Neuronal stem cell (in vitro differentiated cells): ENCODE measurements around the gene PSG3.
"Not testable (repeated sequence)": the region's sequence is repeated elsewhere in the genome, so short reads cannot be mapped to it uniquely, and the experiment has no call there.

Source experiments
- DNase-seq: peaks from one replicate; pipeline ENCODE4 v3.0.0-alpha.2; 2013; ENCODE audit warnings: low spot score
- H2AFZ ChIP-seq: one replicate; pipeline ENCODE4 v1.6.1; 2013; ENCODE audit warnings: mild to moderate bottlenecking, low read length, inconsistent platforms
- H2AK5ac ChIP-seq: 2 replicates; pipeline ENCODE4 v1.6.1; 2013; ENCODE audit warnings: low read depth, mild to moderate bottlenecking, inconsistent platforms, low read length, moderate library complexity, mixed read lengths
- H2BK120ac ChIP-seq: 2 replicates; pipeline ENCODE4 v1.6.1; 2013; ENCODE audit warnings: low read depth, mild to moderate bottlenecking, inconsistent platforms, low read length, moderate library complexity, mixed read lengths
- H2BK12ac ChIP-seq: one replicate; pipeline ENCODE4 v1.6.1; 2013; ENCODE audit warnings: low read length, inconsistent platforms
- H2BK15ac ChIP-seq: 2 replicates; pipeline ENCODE4 v1.6.1; 2013; ENCODE audit warnings: mild to moderate bottlenecking, low read length, inconsistent platforms, mixed read lengths
- H2BK5ac ChIP-seq: one replicate; pipeline ENCODE4 v1.6.1; 2013; ENCODE audit warnings: inconsistent platforms, mild to moderate bottlenecking, low read length, moderate library complexity
- H3K14ac ChIP-seq: one replicate; pipeline ENCODE4 v1.6.1; 2013; ENCODE audit warnings: low read length, inconsistent platforms
- H3K18ac ChIP-seq: 2 replicates; pipeline ENCODE4 v1.6.1; 2013; ENCODE audit warnings: low read length, inconsistent platforms
- H3K23ac ChIP-seq: 2 replicates; pipeline ENCODE4 v1.6.1; 2013; ENCODE audit warnings: low read depth, mild to moderate bottlenecking, mixed read lengths, low read length, inconsistent platforms; ENCODE audit not compliant: poor library complexity
- H3K27ac ChIP-seq: replicated peaks from 3 replicates; pipeline ENCODE4 v1.5.1; 2013; ENCODE audit warnings: low read length, inconsistent platforms
- H3K27me3 ChIP-seq, 3 experiments: 2 replicates each; pipeline ENCODE4 v1.6.1; 2013; ENCODE audit warnings: low read length in 3 of 3, mild to moderate bottlenecking in 2 of 3, inconsistent platforms in 1 of 3, low read depth in 1 of 3, mixed read lengths in 1 of 3, moderate library complexity in 1 of 3; ENCODE audit not compliant: control insufficient read depth in 3 of 3, insufficient read depth in 3 of 3
- H3K36me3 ChIP-seq, 2 donors: replicated peaks in 1 of 2; 2 replicates each; pipeline ENCODE4 v1.6.1; 2013; ENCODE audit warnings: low read length in 2 of 2; ENCODE audit not compliant: control insufficient read depth in 2 of 2, insufficient read depth in 2 of 2
- H3K4ac ChIP-seq: 2 replicates; pipeline ENCODE4 v1.6.1; 2013; ENCODE audit warnings: inconsistent platforms, mild to moderate bottlenecking, low read length, moderate library complexity
- H3K4me1 ChIP-seq, 2 donors: 1 replicate in 1 of 2; 2 replicates in 1 of 2; pipeline ENCODE4 v1.6.1; 2013; ENCODE audit warnings: low read length in 2 of 2, low read depth in 1 of 2; ENCODE audit not compliant: control insufficient read depth in 2 of 2, insufficient read depth in 1 of 2
- H3K4me2 ChIP-seq: one replicate; pipeline ENCODE4 v1.6.1; 2013; ENCODE audit warnings: mild to moderate bottlenecking, low read length, inconsistent platforms; ENCODE audit not compliant: insufficient read depth, poor library complexity, severe bottlenecking
- H3K4me3 ChIP-seq, 2 donors: 2 replicates each; pipeline ENCODE4 v1.5.1; 2013; ENCODE audit warnings: low read length in 2 of 2, mild to moderate bottlenecking in 2 of 2, inconsistent platforms in 1 of 2, moderate library complexity in 1 of 2
- H3K79me1 ChIP-seq: one replicate; pipeline ENCODE4 v1.6.1; 2013; ENCODE audit warnings: low read depth, mild to moderate bottlenecking, inconsistent platforms, low read length, moderate library complexity
- H3K9ac ChIP-seq: one replicate; pipeline ENCODE4 v1.6.1; 2013; ENCODE audit warnings: mild to moderate bottlenecking, low read depth, low read length, inconsistent platforms; ENCODE audit not compliant: poor library complexity
- H3K9me3 ChIP-seq, 2 donors: replicated peaks in 1 of 2; 2 replicates each; pipeline versions ENCODE3 to v1.6.1; 2013; ENCODE audit warnings: low read length in 2 of 2, mild to moderate bottlenecking in 2 of 2, inconsistent platforms in 1 of 2, low read depth in 1 of 2, mixed read lengths in 1 of 2, moderate library complexity in 1 of 2; ENCODE audit not compliant: control insufficient read depth in 2 of 2, insufficient read depth in 1 of 2
- H4K8ac ChIP-seq: one replicate; pipeline ENCODE4 v1.6.1; 2013; ENCODE audit warnings: low read depth, mild to moderate bottlenecking, inconsistent platforms, low read length, moderate library complexity
- H4K91ac ChIP-seq: one replicate; pipeline ENCODE4 v1.6.1; 2013; ENCODE audit warnings: low read length, low read depth, mild to moderate bottlenecking, inconsistent platforms; ENCODE audit not compliant: poor library complexity
- WGBS, 2 donors: extraction: QIAGEN DNeasy Blood & Tissue Kit; methylation state at CpG; one replicate each; pipeline ENCODE4 v1.1.7; 2013; ENCODE audit warnings: missing lambda C conversion rate in 2 of 2, mixed read lengths in 1 of 2; ENCODE audit not compliant: insufficient read length in 2 of 2, insufficient replicate concordance in 1 of 2; ENCODE audit errors: extremely low coverage in 2 of 2; 5-methylcytosine and 5-hydroxymethylcytosine counted together

Gene PSG3

GRCh38 chr19:42714000-42714399, 26.3 kb downstream of the PSG3 start:
- not testable (repeated sequence) for H4K91ac ChIP-seq, H3K14ac ChIP-seq, DNase-seq, H3K9ac ChIP-seq, H3K4me3 ChIP-seq, H3K9me3 ChIP-seq, H3K4me2 ChIP-seq, H3K36me3 ChIP-seq, H3K4me1 ChIP-seq, H3K79me1 ChIP-seq, H3K4ac ChIP-seq, H3K23ac ChIP-seq, H4K8ac ChIP-seq, H3K18ac ChIP-seq, H2BK5ac ChIP-seq, H2BK15ac ChIP-seq, H2BK120ac ChIP-seq, H3K27me3 ChIP-seq, H2AFZ ChIP-seq, H2BK12ac ChIP-seq, H3K27ac ChIP-seq, H2AK5ac ChIP-seq
- no CpG with 5 or more reads among the region's 1 CpG for WGBS, 2 donors

- H3K14ac ChIP-seq, H3K23ac ChIP-seq, H3K27me3 ChIP-seq, H3K27ac ChIP-seq, H3K18ac ChIP-seq, H2AFZ ChIP-seq, H3K9me3 ChIP-seq, H3K36me3 ChIP-seq, H3K4me3 ChIP-seq, H3K4me2 ChIP-seq, H3K4ac ChIP-seq, H4K8ac ChIP-seq, H2BK12ac ChIP-seq, H3K79me1 ChIP-seq, H3K9ac ChIP-seq, H2AK5ac ChIP-seq, H2BK5ac ChIP-seq, H2BK120ac ChIP-seq, H4K91ac ChIP-seq, H3K4me1 ChIP-seq, DNase-seq, H2BK15ac ChIP-seq: not testable (repeated sequence)
- WGBS, 2 donors: no CpG with 5 or more reads among the region's 6 CpGs
Measured at GRCh38 chr19:42712753-42713152, 27.5 kb downstream of the PSG3 start.

- H3K9ac ChIP-seq, H3K36me3 ChIP-seq, H3K4me1 ChIP-seq, H4K91ac ChIP-seq, H3K23ac ChIP-seq, H3K9me3 ChIP-seq, H2BK5ac ChIP-seq, H2AK5ac ChIP-seq, H3K27me3 ChIP-seq, H2BK12ac ChIP-seq, H3K4ac ChIP-seq, H3K4me2 ChIP-seq, H3K27ac ChIP-seq, H2AFZ ChIP-seq, DNase-seq, H3K18ac ChIP-seq, H3K79me1 ChIP-seq, H3K4me3 ChIP-seq, H4K8ac ChIP-seq, H2BK120ac ChIP-seq, H3K14ac ChIP-seq, H2BK15ac ChIP-seq: not testable (repeated sequence)
- no CpG with 5 or more reads among the region's 1 CpG for WGBS, 2 donors
Measured at GRCh38 chr19:42710986-42711385, 29.3 kb downstream of the PSG3 start.

GRCh38 chr19:42697884-42698283, 42.4 kb downstream of the PSG3 start:
- H4K8ac ChIP-seq: no peak overlapping the region
- H2BK5ac ChIP-seq: no peak overlapping the region
- no peak overlapping the region for H3K27ac ChIP-seq
- no peaks in the 10 kb centered on the region for H3K4me1 ChIP-seq
- H2AFZ ChIP-seq: no peak overlapping the region
- WGBS, 2 donors: no CpG with 5 or more reads among the region's 22 CpGs
- no peak overlapping the region for H3K4me3 ChIP-seq
- H3K27me3 ChIP-seq: peaks cover 0 to 8% (median 0%) of the 10 kb centered on the region in 3 experiments
- no peak overlapping the region for H3K23ac ChIP-seq
- no peak overlapping the region for H2AK5ac ChIP-seq
- no peaks in the 10 kb centered on the region for H3K36me3 ChIP-seq
- H3K18ac ChIP-seq: no peak overlapping the region
- no peak for DNase-seq
- no peaks in the 10 kb centered on the region for H3K79me1 ChIP-seq
- H3K9ac ChIP-seq: no peak overlapping the region
- H3K4me2 ChIP-seq: no peak overlapping the region
- H2BK120ac ChIP-seq: no peak overlapping the region
- no peak overlapping the region for H3K14ac ChIP-seq
- no peak overlapping the region for H2BK15ac ChIP-seq
- H3K4ac ChIP-seq: no peak overlapping the region
- no peak overlapping the region for H2BK12ac ChIP-seq
- no peak overlapping the region for H4K91ac ChIP-seq
- H3K9me3 ChIP-seq: peaks cover 0 to 16% of the 10 kb centered on the region in 2 donors
